ENCODE measurements around the gene TBL1X. TPM values are rescaled to one million over a fixed set of nuclear protein-coding genes. Genes with fewer than 3 reads are reported as not detected.

TBL1X gene
- total and polyA plus RNA-seq, 2 of the 8 experiments (the other 6 are each of a cell fraction or from before 2014, with no cell fraction given) = 13.3 to 25.6 TPM

- TF ChIP-seq E2F6 (IDR thresholded peaks at IDR 0.05) (no peak), KDM4A (IDR thresholded peaks at IDR 0.05; ENCODE audit: low read depth, low read length, severe bottlenecking) (no peak), TCF12 (IDR thresholded peaks at IDR 0.05; ENCODE audit: low read depth, low read length) (no peak), CBX5 (IDR thresholded peaks at IDR 0.05; ENCODE audit: low read depth, low read length) (no peak)
These were observed 33.6 kb upstream of the TBL1X start (continued) for GRCh38 chrX:9431281-9431680.

All from H1 (cell line).